ENCODE results near the gene SMC6. TPM values are rescaled to one million over a fixed set of nuclear protein-coding genes. Genes with fewer than 3 reads are reported as not detected.

SMC6 gene
- total RNA-seq, 1 experiment from 2014 or later: 46.7 TPM

Other genes starting within 250 kb of the SMC6 start
- gene RAD51AP2, start 235.4 kb downstream of the SMC6 start, total RNA-seq (2021): 0.26 to 0.37 TPM (median 0.30 TPM) in 3 replicates
- gene VSNL1, start 213.1 kb downstream of the SMC6 start, total RNA-seq (2021): 78.4 to 83.6 TPM (median 82.4 TPM) in 3 replicates
- 21.1 to 23.9 TPM (median 23.7 TPM) in 3 replicates for gene GEN1, start 328 bp upstream of the SMC6 start, total RNA-seq (2021)
- not detected in 3 replicates for gene MSGN1, start 62.6 kb upstream of the SMC6 start, total RNA-seq (2021)
- 17.4 to 25.2 TPM (median 18.1 TPM) in 3 replicates for gene KCNS3, start 124.9 kb upstream of the SMC6 start, total RNA-seq (2021)